ENCODE measurements around the gene ZNF358. TPM values are rescaled to one million over a fixed set of nuclear protein-coding genes. Genes with fewer than 3 reads are reported as not detected.

The ZNF358 gene
- total and polyA plus RNA-seq, 2 donors (not counting 3 experiments of a cell fraction or from before 2014, with no cell fraction given), result 51.2 to 83.2 TPM

- dilution Hi-C loops (cut with MboI; ENCODE audit: extremely low pct_ligation_motif_present, low sequenced_read_pairs), result no loop called here
These were observed 49.4 kb downstream of the ZNF358 start for GRCh38 chr19:7565332-7565731.

More at GRCh38 chr19:7565332-7565731, 49.4 kb downstream of the ZNF358 start:
- H3K9me1 ChIP-seq (replicated peaks; ENCODE audit: control insufficient read depth, extremely low read depth, insufficient read depth, low read length), result no peaks in the 10 kb centered on the region
- H2AFZ ChIP-seq (ENCODE audit: low read depth, low read length), result no peak overlapping the region
- POLR2A ChIA-PET, result no interaction called here
- TF ChIP-seq JUN (IDR thresholded peaks at IDR 0.05; ENCODE audit: borderline replicate concordance, insufficient read depth, insufficient read length, low read depth), result no peak
- TF ChIP-seq POLR2A (IDR thresholded peaks at IDR 0.05; ENCODE audit: low read depth, low read length), result no peak
- TF ChIP-seq POLR2AphosphoS5 (IDR thresholded peaks at IDR 0.05; ENCODE audit: insufficient read depth, low read depth, low read length), result no peak
- no peak for TF ChIP-seq MYC (IDR thresholded peaks at IDR 0.05; ENCODE audit: low read depth, low read length)
- TF ChIP-seq GATA2 (IDR thresholded peaks at IDR 0.05; ENCODE audit: insufficient read depth, insufficient read length, low read depth, low read length), result no peak
- TF ChIP-seq EZH2 (IDR thresholded peaks at IDR 0.05; ENCODE audit: borderline replicate concordance, low read depth, low read length, severe bottlenecking), result no peak
- no peak for TF ChIP-seq FOS (IDR thresholded peaks at IDR 0.05; ENCODE audit: borderline replicate concordance, insufficient read depth, low read length)
- no peak for TF ChIP-seq CTCF (IDR thresholded peaks at IDR 0.05; ENCODE audit: extremely low read depth in 1 of 2, insufficient read depth in 1 of 2, low read depth in 1 of 2, low read length in 2 of 2)
- TF ChIP-seq MAX (IDR thresholded peaks at IDR 0.05; ENCODE audit: insufficient read depth, insufficient read length), result no peak
- intact Hi-C loops (cut with micrococcal nuclease), result loop anchor here (5.0 to 10.0 kb wide), 2 partner anchors 267 to 461 kb away; partner anchors contain the start of gene EVI5L
- H3K27ac ChIP-seq (ENCODE audit: insufficient read depth, low read depth, low read length), result no peak overlapping the region
- CTCF ChIA-PET, result interaction anchor here (4.7 to 6.9 kb wide), 2 partner anchors 116 to 235 kb away, joined by 137 to 201 read pairs; partner anchors contain the start of gene TRAPPC5
- FAIRE-seq, result no peak
- H3K79me2 ChIP-seq (ENCODE audit: control insufficient read depth, insufficient read depth, low read length), result no peaks in the 10 kb centered on the region
- no peaks in the 10 kb centered on the region for H3K9me3 ChIP-seq (replicated peaks; ENCODE audit: control insufficient read depth, insufficient read depth, low read length)
- no peaks in the 10 kb centered on the region for H4K20me1 ChIP-seq (replicated peaks; ENCODE audit: control insufficient read depth, extremely low read depth, insufficient read depth, low read length)
- no TSS peak for BruUV-seq (replicated peaks)
- H3K4me2 ChIP-seq (ENCODE audit: insufficient read depth, low read length), result no peak overlapping the region
- no peaks in the 10 kb centered on the region for H3K27me3 ChIP-seq (ENCODE audit: control insufficient read depth in 2 of 2, insufficient read depth in 2 of 2, low read length in 2 of 2)
- DNase-seq (ENCODE audit: low read depth, low spot score), result no peak
- H3K9ac ChIP-seq (replicated peaks; ENCODE audit: extremely low read depth, insufficient read depth, low read length), result no peak overlapping the region
- H3K36me3 ChIP-seq (ENCODE audit: control insufficient read depth in 2 of 2, extremely low read depth in 1 of 2, insufficient read depth in 2 of 2, low read length in 2 of 2), result peaks cover 0 to 10% of the 10 kb centered on the region in 2 experiments
- no peaks in the 10 kb centered on the region for H3K4me1 ChIP-seq (ENCODE audit: control insufficient read depth, extremely low read depth, insufficient read depth, low read length)
- H3K4me3 ChIP-seq (replicated peaks in 1 of 3; ENCODE audit: insufficient read depth in 1 of 3, low read depth in 1 of 3, low read length in 3 of 3), result no peak overlapping the region

Small RNA genes lying within 50 kb of the gene (small RNA-seq; reads per million reads assigned to genes)
- gene AC008878.2 (ENCODE audit: insufficient read depth, insufficient read length, low read depth, low replicate concordance), result not detected

Other genes with a start within 250 kb of the ZNF358 start
- gene INSR, start 221.7 kb upstream of the ZNF358 start, total RNA-seq, result 19.5 and 20.8 TPM in 2 replicates
- gene INSR, start 221.7 kb upstream of the ZNF358 start, polyA plus RNA-seq, result 4.9 and 5.2 TPM in 2 replicates
- gene ARHGEF18, start 167.2 kb upstream of the ZNF358 start, total RNA-seq, result 24.3 and 30.7 TPM in 2 replicates
- gene ARHGEF18, start 167.2 kb upstream of the ZNF358 start, polyA plus RNA-seq, result 10.5 and 12.1 TPM in 2 replicates
- gene PEX11G, start 27.1 kb upstream of the ZNF358 start, total RNA-seq, result 1.3 and 1.6 TPM in 2 replicates
- gene PEX11G, start 27.1 kb upstream of the ZNF358 start, polyA plus RNA-seq, result 1.9 and 2.4 TPM in 2 replicates
- gene MCOLN1, start 6.5 kb downstream of the ZNF358 start, total RNA-seq, result 23.0 and 26.9 TPM in 2 replicates
- gene MCOLN1, start 6.5 kb downstream of the ZNF358 start, polyA plus RNA-seq, result 60.9 and 84.6 TPM in 2 replicates
- gene PNPLA6, start 19.6 kb downstream of the ZNF358 start, total RNA-seq, result 163 and 164 TPM in 2 replicates
- 106 and 117 TPM in 2 replicates for gene PNPLA6, start 19.6 kb downstream of the ZNF358 start, polyA plus RNA-seq
- gene CAMSAP3, start 79.8 kb downstream of the ZNF358 start, total RNA-seq, result 0.16 and 0.22 TPM in 2 replicates
- 0.11 TPM in 2 replicates for gene CAMSAP3, start 79.8 kb downstream of the ZNF358 start, polyA plus RNA-seq
- 37.0 and 37.3 TPM in 2 replicates for gene XAB2, start 113.4 kb downstream of the ZNF358 start, total RNA-seq
- gene XAB2, start 113.4 kb downstream of the ZNF358 start, polyA plus RNA-seq, result 47.6 and 51.6 TPM in 2 replicates
- 162 and 172 TPM in 2 replicates for gene PET100, start 113.7 kb downstream of the ZNF358 start, total RNA-seq
- gene PET100, start 113.7 kb downstream of the ZNF358 start, polyA plus RNA-seq, result 55.0 and 59.0 TPM in 2 replicates
- not detected in 2 replicates for gene PCP2, start 117.6 kb downstream of the ZNF358 start, total RNA-seq
- gene PCP2, start 117.6 kb downstream of the ZNF358 start, polyA plus RNA-seq, result not detected in 2 replicates
- 70.0 and 87.6 TPM in 2 replicates for gene STXBP2, start 121.0 kb downstream of the ZNF358 start, total RNA-seq
- 104 and 105 TPM in 2 replicates for gene STXBP2, start 121.0 kb downstream of the ZNF358 start, polyA plus RNA-seq
- gene RETN, start 152.9 kb downstream of the ZNF358 start, total RNA-seq, result not detected in 2 replicates
- gene RETN, start 152.9 kb downstream of the ZNF358 start, polyA plus RNA-seq, result not detected in 2 replicates
- not detected in 2 replicates for gene MCEMP1, start 161.0 kb downstream of the ZNF358 start, total RNA-seq
- not detected in 2 replicates for gene MCEMP1, start 161.0 kb downstream of the ZNF358 start, polyA plus RNA-seq
- gene TRAPPC5, start 164.7 kb downstream of the ZNF358 start, total RNA-seq, result 148 and 172 TPM in 2 replicates
- 114 and 212 TPM in 2 replicates for gene TRAPPC5, start 164.7 kb downstream of the ZNF358 start, polyA plus RNA-seq
- gene FCER2, start 186.0 kb downstream of the ZNF358 start, total RNA-seq, result not detected in 2 replicates
- not detected in 2 replicates for gene FCER2, start 186.0 kb downstream of the ZNF358 start, polyA plus RNA-seq
- gene CLEC4G, start 216.0 kb downstream of the ZNF358 start, total RNA-seq, result not detected in 2 replicates
- gene CLEC4G, start 216.0 kb downstream of the ZNF358 start, polyA plus RNA-seq, result not detected in 2 replicates
- not detected in 2 replicates for gene CD209, start 231.4 kb downstream of the ZNF358 start, total RNA-seq
- not detected in 2 replicates for gene CD209, start 231.4 kb downstream of the ZNF358 start, polyA plus RNA-seq
- gene CLEC4M, start 247.1 kb downstream of the ZNF358 start, total RNA-seq, result 0.23 and 0.46 TPM in 2 replicates
- 1.0 and 1.1 TPM in 2 replicates for gene CLEC4M, start 247.1 kb downstream of the ZNF358 start, polyA plus RNA-seq